OCI-LY1 (cell line): ENCODE results near the gene NDST4.

Experiments used
- H2AFZ ChIP-seq: fragments of 200-600 bp; sonication (generic), shearing (Covaris generic); 2 replicates; pipeline ENCODE4 v1.6.0; 2014; ENCODE audit warnings: antibody characterized with exemption, mild to moderate bottlenecking, low read length
- H3F3A ChIP-seq: fragments of 200-600 bp; sonication (generic), shearing (Covaris generic); 2 replicates; pipeline ENCODE4 v1.6.0; 2014; ENCODE audit warnings: mild to moderate bottlenecking, antibody characterized with exemption, low read length, moderate library complexity; ENCODE audit not compliant: insufficient read depth
- H3K27ac ChIP-seq: fragments of 200-600 bp; sonication (generic); 2 replicates; pipeline ENCODE4 v1.5.1; 2014; ENCODE audit warnings: low read length, mixed run types, mild to moderate bottlenecking, low read depth; ENCODE audit not compliant: poor library complexity, severe bottlenecking
- H3K27me3 ChIP-seq: fragments of 200-600 bp; sonication (generic); 2 replicates; pipeline ENCODE4 v1.6.0; 2014; ENCODE audit warnings: antibody characterized with exemption, mild to moderate bottlenecking, low read length, moderate library complexity; ENCODE audit not compliant: insufficient read depth
- H3K36me3 ChIP-seq: fragments of 200-600 bp; sonication (generic); 2 replicates; pipeline ENCODE4 v1.6.1; 2014; ENCODE audit warnings: mild to moderate bottlenecking, antibody characterized with exemption, low read length, moderate library complexity, mixed read lengths; ENCODE audit not compliant: insufficient read depth
- H3K4me1 ChIP-seq: fragments of 200-600 bp; sonication (generic); 2 replicates; pipeline ENCODE4 v1.5.1; 2014; ENCODE audit warnings: mild to moderate bottlenecking, low read length, moderate library complexity; ENCODE audit not compliant: insufficient read depth, severe bottlenecking
- H3K4me2 ChIP-seq: fragments of 200-600 bp; sonication (generic), shearing (Covaris generic); 2 replicates; pipeline ENCODE4 v1.6.1; 2014; ENCODE audit warnings: low read length
- H3K4me3 ChIP-seq: fragments of 200-600 bp; sonication (generic); 2 replicates; pipeline ENCODE4 v1.5.1; 2014; ENCODE audit warnings: low read length, low read depth, mild to moderate bottlenecking, mixed read lengths; ENCODE audit not compliant: poor library complexity, severe bottlenecking
- H3K79me2 ChIP-seq: fragments of 200-600 bp; shearing (Covaris generic); 2 replicates; pipeline ENCODE4 v1.6.1; 2016; ENCODE audit warnings: mixed run types, low read length, mixed read lengths; ENCODE audit not compliant: insufficient read depth
- H3K9ac ChIP-seq: fragments of 200-600 bp; sonication (generic), shearing (Covaris generic); 2 replicates; pipeline ENCODE4 v1.6.1; 2014; ENCODE audit warnings: mild to moderate bottlenecking, low read length, mixed read lengths
- H3K9me2 ChIP-seq: fragments of 200-600 bp; sonication (generic), shearing (Covaris generic); 2 replicates; pipeline ENCODE4 v1.6.1; 2014; ENCODE audit warnings: low read depth, mild to moderate bottlenecking, low read length, mixed read lengths
- H3K9me3 ChIP-seq: fragments of 200-600 bp; shearing (Covaris generic); 2 replicates; pipeline ENCODE4 v1.6.1; 2014; ENCODE audit warnings: low read length, mixed read lengths
- H4K20me1 ChIP-seq: fragments of 200-600 bp; sonication (generic), shearing (Covaris generic); 2 replicates; pipeline ENCODE4 v1.6.0; 2016; ENCODE audit warnings: mild to moderate bottlenecking, low read length; ENCODE audit not compliant: insufficient read depth
- EZH2 ChIP-seq: fragments of 200-600 bp; sonication (generic), shearing (Covaris generic); IDR thresholded peaks from 2 replicates; pipeline ENCODE4 v1.8.0; 2017; ENCODE audit warnings: borderline replicate concordance, mixed run types, mild to moderate bottlenecking, antibody characterized with exemption, low read length, moderate library complexity, mixed read lengths
- TF ChIP-seq, protein P1 (sequence below): fragments of 200-600 bp; sonication (generic), shearing (Covaris generic); IDR thresholded peaks from 2 replicates; pipeline ENCODE4 v1.5.1; 2017; ENCODE audit warnings: mild to moderate bottlenecking, antibody characterized with exemption, low read length, moderate library complexity, mixed read lengths

NDST4 gene

DNA sequence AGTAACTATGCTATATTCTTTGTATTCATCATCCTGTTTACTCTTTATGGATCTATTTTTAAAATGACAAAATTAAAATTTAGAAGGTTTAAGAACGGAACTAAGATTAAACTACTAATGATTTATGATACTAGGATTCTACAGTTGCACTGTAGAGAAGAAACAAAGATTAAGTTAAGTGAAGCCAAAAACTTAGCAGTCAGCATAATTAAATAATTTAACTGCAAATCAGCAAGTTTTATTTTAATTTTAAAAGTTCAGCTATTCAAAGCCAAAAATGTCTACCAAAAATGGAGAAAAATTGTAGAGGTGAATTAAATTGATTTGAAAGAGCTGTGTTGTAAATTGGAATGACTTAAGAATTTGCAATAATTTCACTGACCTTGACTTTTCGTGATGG lies 30.8 kb downstream of the NDST4 start:
- Histone ChIP-seq H2AFZ (no peak overlapping the region), H3K9me2 (no peaks in the 10 kb centered on the region), H3K27me3 (no peaks in the 10 kb centered on the region), H4K20me1 (no peaks in the 10 kb centered on the region), H3K4me2 (no peak overlapping the region), H3K36me3 (no peaks in the 10 kb centered on the region), H3K9me3 (no peaks in the 10 kb centered on the region), H3K4me3 (no peak overlapping the region), H3F3A (no peaks in the 10 kb centered on the region), H3K4me1 (no peaks in the 10 kb centered on the region), H3K27ac (no peak overlapping the region), H3K9ac (no peak overlapping the region), H3K79me2 (no peaks in the 10 kb centered on the region)
- no peak for TF ChIP-seq EZH2
- TF ChIP-seq, protein P1, sequence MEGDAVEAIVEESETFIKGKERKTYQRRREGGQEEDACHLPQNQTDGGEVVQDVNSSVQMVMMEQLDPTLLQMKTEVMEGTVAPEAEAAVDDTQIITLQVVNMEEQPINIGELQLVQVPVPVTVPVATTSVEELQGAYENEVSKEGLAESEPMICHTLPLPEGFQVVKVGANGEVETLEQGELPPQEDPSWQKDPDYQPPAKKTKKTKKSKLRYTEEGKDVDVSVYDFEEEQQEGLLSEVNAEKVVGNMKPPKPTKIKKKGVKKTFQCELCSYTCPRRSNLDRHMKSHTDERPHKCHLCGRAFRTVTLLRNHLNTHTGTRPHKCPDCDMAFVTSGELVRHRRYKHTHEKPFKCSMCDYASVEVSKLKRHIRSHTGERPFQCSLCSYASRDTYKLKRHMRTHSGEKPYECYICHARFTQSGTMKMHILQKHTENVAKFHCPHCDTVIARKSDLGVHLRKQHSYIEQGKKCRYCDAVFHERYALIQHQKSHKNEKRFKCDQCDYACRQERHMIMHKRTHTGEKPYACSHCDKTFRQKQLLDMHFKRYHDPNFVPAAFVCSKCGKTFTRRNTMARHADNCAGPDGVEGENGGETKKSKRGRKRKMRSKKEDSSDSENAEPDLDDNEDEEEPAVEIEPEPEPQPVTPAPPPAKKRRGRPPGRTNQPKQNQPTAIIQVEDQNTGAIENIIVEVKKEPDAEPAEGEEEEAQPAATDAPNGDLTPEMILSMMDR = no peak

DNA sequence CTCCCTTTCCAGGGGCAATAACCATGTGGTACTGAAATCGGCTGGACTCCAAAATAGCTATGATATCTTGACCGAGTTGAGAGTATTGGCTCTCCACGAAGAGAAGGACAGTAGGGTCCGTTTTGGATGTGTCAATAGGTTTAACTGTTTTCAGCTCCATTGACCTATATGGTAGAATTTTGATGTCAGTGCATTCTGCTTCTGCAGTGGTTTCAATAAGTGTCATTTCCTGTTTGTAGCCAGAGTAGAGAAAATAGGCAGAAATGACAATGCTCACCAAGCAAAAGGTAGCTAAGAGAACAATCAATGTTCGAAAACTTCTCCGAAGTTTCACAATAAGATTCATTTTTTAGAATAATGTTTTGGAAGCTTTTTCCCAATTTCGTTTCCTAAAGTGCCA lies 36.7 kb downstream of the NDST4 start:
- H3F3A ChIP-seq = no peaks in the 10 kb centered on the region

DNA sequence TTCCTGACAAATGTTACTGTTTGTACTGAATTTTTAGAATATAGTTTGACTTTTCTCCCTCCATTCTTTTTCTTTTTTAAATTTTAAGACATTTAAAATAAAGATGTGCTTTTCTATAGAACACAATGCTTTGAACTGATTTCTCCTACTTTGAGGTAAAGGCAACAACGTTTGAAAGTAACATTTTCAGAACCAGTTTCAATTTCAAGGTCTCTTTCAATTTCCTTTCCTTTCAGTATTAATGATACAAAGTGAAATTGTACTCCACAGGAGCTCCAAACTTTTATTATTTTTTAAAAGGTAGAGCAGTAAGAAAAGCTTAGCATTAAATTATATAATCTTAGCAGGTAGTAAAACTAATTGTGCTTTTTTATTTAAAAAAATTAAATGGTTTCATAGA lies 54.9 kb downstream of the NDST4 start:
- Histone ChIP-seq H3K79me2 (no peaks in the 10 kb centered on the region), H3K4me1 (no peaks in the 10 kb centered on the region), H3K27me3 (no peaks in the 10 kb centered on the region), H3K9me3 (no peaks in the 10 kb centered on the region), H2AFZ (no peak overlapping the region), H3K9me2 (no peaks in the 10 kb centered on the region), H3K27ac (no peak overlapping the region), H3K4me2 (no peak overlapping the region), H3K9ac (no peak overlapping the region), H3K4me3 (no peak overlapping the region), H3F3A (no peaks in the 10 kb centered on the region), H4K20me1 (no peaks in the 10 kb centered on the region), H3K36me3 (no peaks in the 10 kb centered on the region)
- no peak for TF ChIP-seq EZH2
- TF ChIP-seq, protein P1 = no peak

More for the DNA sequence above, 36.7 kb downstream of the NDST4 start:
- Histone ChIP-seq H3K36me3 (no peaks in the 10 kb centered on the region), H3K9me2 (no peaks in the 10 kb centered on the region), H2AFZ (no peak overlapping the region), H3K4me2 (no peak overlapping the region), H3K9me3 (no peaks in the 10 kb centered on the region), H3K4me3 (no peak overlapping the region), H3K27ac (no peak overlapping the region), H3K79me2 (no peaks in the 10 kb centered on the region), H3K9ac (no peak overlapping the region), H4K20me1 (no peaks in the 10 kb centered on the region), H3K27me3 (no peaks in the 10 kb centered on the region), H3K4me1 (no peaks in the 10 kb centered on the region)
- TF ChIP-seq EZH2 = no peak
- TF ChIP-seq, protein P1 = no peak
